Activated CD8-positive, alpha-beta memory T cell treated with anti-CD3 and anti-CD28 coated beads, Interleukin-2, amount 50 U/mL, for 24 hours (primary cell): ENCODE data around the gene DIP2B.
A peak's percentile ranks its signal among the peaks of the same experiment; 100 is the strongest.
"Not testable (repeated sequence)": the region's sequence is repeated elsewhere in the genome, so short reads cannot be mapped to it uniquely, and the experiment has no call there.

Source experiments
- DNase-seq: peaks from one replicate; pipeline ENCODE4 v3.0.0-alpha.2; 2020; ENCODE audit errors: extremely low read depth

Gene DIP2B

DNA sequence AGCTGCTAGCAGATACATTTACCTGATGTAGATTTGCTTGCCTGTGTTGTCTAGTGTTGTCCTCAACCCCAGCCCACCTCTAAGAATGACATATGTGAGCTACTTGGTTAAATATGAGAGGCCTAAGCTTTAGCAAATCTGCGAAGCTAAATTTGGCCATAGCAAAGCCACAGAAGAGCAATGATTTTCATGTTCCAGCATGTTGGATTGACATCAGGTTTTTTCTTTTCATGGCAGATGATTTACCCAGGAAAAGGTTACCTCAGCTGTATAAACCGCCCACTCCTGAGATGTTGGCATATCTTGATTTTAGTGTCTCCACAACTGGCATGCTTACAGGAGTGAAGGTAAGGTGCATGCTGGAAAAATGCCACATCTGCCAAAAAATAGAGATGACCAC is 222.7 kb downstream of the DIP2B start:
- DNase-seq, result no peak

DNA sequence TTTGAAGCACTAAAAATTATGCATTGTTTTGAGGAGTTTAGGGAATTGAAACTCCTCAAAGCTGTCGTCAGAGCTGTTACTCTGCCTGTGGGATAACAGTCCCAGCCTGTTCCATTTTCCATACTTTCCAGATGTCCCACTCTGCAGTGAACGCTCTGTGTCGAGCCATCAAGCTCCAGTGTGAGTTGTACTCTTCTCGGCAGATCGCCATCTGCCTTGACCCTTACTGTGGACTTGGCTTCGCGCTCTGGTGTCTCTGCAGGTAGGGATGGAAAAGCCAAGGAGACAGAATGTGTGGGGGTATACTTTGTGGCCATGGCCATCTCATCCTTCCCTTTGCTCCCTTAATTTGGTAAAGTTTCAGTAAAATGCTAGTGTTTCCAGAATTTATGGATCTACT is 223.6 kb downstream of the DIP2B start:
- no peak for DNase-seq

DNA sequence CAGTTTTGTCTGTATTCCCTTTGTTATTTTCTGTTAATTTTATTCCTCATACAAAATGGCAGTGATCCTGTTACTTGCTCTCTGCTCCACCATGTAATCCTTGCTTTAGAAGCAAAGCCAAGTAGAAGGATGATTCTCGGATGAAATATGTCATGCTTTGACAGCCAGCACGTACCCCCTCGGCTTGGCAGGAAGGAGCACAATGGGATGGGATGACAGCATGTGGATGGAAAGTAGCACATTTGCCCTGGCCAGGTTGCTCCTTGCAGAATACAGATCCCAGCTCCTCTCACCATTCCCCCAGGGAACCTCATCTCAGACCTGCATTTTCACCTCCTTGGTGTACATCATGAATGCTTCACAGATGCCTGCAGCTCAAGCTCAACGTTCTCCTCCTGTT is 224.1 kb downstream of the DIP2B start:
- no peak for DNase-seq

DNA sequence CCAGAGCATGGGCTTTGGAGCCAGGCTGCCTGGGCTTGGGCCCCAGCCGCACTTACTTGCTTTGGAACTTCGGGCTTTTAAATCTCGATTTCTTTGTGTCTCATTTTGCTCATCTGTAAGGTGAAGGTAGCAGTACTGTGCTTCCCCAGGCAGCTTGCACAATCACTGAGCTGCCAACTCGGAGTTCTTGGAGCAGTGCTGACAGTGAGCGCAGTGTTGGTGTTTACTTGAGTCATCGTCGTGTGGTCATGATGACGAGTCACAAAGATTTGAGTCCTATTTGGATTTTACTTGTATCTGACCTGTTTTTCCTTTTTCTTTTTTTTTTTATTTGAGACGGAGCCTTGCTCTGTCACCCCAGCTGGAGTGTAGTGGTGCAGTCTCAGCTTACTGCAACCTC is 227.8 kb downstream of the DIP2B start:
- no peak for DNase-seq

DNA sequence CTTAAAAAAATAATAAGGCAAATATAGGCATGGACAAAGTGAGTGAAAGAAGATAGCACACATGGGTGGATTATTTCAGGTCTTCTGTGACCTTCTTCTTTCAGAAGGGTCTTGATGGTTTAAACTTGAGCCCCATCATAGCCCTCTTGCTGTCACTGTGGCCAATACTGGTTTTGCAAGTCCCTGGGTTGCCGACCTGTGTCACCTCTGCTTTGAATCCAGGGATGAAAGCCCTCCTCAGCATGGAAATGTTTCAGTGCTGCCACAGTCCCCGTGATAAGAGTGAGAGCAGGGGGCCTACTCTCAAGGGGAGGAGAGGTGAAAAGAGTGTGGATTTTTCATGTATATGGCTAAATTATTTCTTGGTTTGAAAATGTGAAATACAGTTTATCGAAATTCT is 228.9 kb downstream of the DIP2B start:
- no peak for DNase-seq

DNA sequence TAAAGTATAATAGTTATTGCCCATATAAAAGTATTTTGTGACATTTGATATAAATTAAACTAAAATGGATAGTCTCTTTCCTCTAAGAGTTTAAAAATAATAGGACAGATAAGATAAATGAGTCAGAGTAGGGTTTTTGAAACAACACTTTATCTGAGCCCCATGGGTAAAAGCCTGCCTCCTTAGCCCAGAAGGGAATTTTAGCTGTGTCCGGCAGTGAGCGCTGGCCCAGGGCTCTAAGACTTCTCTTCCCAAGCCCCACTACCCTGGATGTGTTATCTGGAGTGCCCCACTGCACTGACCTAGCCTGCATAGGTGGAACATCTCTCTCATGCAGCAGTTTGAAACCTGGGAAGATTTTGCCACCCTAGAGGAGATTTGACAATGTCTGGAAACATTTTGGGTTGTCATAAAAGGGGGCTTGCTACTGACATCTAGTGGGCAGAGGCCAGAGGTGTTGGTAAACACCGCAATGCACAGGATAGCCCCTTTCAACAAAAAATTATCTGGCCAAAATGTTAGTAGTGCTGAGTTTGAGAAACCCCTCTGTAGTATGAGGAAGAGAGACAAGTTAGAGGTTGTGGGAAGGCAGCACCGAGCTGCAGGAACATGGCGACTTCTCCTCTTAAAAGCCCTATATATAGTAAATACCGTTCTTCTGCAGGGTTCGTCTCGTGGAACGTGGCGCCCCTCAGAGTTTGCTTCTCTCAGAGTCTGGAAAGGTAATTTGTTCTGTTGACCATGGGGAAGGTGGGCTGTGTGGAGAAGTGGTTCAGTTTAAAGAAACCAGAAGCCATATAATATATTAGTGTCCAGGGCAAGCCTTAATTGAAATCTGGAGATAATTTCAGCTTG is 229.9 kb downstream of the DIP2B start:
- DNase-seq, result no peak

DNA sequence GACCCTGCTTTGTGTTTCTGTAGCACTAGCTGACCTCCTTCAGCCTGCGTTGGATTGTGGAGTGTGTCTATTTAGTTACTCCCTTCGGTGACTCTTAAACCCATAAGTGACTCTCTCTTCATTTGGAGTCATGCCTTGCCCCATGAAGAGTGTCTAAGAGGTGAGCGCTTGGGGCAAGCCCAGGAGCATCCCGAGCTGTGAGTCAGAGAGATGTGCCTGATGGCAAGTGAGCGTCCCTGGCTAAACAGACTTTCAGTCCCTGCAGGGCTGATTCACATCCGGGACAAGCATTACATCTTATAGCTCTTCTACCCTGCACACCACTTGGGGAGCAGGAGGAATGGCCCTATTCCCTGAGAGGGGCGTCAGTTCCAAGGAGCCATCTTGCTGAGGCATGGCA is 234.8 kb downstream of the DIP2B start:
- DNase-seq, result no peak

DNA sequence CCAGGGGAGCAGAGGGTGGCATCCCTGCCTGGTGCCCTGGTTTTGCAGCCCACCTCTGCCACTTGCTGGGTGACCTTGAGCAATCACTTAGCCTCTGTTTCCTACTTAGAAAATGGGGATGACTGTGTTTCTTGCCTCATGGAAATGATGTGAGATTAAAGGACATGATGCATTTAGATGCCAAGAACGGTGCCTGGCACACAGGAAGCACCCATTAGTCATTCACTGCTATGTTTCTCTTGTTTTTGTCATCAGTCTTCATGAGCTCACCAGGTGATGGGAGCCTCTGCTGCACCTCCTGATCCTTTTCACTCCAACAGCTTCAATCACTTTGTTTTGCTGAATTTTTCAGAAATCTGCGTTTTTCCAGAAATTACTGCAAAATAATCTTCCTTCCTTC is 235.5 kb downstream of the DIP2B start:
- DNase-seq, result no peak

DNA sequence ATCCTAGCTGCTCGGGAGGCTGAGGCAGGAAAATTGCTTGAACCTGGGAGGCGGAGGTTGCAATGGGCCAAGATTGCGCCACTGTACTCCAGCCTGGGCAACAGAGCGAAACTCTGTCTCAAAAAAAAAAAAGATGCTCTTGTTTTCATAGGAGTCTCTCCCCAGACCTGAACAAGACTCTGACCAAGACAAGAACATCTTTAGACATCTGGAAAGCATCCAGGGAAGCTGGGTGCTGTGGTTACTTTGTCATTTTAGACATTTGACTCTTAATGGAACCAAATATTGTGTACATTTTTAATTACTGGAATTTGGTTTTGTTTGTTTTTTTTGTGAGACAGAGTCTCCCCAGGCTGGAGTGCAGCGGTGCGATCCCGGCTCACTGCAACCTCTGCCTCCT is 238.0 kb downstream of the DIP2B start:
- no peak for DNase-seq

DNA sequence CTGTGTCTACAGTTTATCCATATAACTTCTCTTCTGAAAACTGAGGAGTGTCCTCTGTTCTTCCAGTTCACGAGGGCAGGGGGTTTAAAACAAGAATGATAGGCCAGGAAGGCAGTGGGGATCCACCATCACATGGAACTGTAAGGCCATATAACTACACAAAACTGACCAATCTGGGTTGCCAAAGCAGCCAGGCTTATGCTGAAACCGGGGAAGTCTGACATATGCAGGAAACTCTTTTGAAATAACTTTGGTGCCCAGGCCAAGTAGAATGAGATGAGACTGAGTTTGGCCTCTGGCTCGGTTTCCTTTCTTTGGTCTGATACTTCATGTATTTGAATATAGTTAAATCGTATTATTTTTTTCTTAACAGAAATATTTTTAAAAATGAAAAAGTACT is 241.1 kb downstream of the DIP2B start:
- DNase-seq, result no peak

DNA sequence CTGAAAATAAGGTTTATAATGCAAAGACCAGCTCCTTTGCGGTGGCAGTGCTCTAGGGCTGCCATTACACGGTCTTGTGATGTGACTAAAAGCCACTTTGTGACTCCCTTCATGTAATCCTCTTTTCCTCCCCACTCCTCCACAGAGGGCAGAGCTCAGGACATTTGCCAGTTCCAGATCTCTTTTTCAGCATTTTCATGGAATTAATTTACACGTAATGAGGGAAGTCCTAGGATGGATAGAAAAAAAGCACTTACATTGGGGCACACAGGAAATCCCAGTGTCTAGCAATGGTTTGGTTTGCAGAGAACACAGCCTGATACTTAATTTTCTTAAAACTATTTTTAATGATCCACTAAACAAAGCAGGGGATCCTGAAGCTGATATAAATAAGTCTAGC is 241.6 kb downstream of the DIP2B start:
- no peak for DNase-seq

DNA sequence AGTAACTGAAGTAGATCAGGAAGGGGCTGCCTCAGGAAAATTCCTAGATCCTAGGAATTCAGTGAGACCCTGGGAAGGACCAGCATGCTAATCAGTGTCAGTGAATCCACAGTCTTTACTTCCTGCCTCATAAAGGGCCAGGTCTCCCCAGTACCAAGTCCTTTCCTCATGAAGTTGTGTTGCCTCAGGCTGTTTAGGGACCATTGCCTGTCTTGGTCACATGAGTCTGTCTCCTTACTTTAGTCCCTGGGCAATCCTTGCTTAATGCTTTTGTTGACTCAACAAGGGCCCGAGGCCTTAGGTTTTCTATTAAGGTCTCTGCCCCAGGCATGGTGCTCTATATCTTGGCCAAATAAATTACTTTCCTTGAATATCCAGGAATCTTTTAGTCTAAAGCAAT is 243.0 kb downstream of the DIP2B start:
- DNase-seq, result no peak

DNA sequence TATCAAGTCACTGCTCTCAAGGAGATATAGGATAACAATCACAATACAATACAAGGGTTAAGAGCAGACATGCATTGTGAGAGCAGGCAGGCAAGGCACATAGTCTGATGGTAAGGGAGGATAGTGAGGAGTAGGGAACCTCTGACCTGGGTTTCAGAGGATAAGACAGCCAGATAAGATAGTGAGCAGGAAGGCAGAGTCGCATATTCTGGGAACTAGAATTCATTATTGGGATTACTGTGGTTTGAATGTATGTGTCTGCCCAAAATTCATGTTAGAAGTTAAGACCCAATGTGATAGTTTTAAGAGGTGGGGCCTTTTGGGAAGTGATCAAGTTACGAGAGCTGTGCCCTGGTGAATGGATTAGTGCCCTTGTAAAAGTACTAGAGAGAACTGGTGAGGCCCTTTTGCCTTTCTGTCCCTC is 244.7 kb downstream of the DIP2B start:
- no peak for DNase-seq

DNA sequence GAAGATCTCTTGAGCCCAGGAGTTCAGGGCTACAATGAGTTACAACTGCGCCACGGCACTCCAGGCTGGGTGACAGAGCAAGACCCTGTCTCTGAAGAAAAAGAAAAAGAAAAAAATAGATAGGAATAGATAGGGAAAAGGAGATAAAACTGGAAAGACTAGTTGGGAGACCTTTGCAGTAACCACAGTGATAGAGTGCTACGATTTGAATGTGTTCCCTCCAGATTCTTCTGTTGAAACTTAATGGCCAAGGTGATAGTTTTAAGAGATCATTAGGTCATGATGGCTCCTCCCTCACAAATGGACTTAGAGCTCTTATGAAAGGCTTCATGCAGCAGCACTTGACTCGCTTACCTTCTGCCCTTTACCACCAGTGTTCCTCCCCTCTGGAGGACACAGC is 245.6 kb downstream of the DIP2B start:
- DNase-seq, result no peak

DNA sequence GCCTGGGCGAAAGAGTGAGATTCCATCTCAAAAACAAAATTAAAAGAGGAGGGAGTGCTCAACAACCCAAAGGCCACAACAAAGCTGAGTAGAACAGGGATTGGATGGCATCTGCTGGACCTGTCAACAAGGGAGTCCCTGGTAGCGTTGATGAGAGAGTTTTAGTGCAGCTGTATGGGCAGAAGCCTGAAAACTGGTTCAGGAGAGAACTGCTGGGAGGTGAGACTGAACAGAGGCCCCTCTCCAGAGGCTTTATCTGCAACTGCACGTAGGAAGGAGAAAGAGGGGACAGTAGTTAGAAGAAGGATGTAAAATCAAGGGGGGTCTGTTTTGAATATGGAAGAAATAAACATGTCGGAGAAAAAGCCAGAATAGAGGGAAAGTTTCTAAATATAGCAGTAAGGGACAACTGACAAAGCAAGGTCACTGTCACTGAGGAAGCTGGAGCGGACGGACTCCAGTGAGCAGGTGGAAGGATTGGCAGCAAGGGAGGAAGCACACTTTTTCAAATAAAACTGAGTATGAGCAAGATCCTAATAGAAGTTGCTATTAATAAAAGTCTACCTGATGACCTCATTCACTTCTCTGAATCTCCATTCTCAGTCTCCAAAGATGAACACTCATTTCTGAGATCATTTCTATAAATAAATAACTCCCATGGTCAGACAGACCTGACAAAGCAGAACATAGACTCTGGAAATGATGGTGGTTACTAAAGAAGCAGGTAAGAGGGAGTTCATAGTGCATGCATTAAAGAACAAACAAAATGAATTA is 247.3 kb downstream of the DIP2B start:
- DNase-seq, result no peak

DNA sequence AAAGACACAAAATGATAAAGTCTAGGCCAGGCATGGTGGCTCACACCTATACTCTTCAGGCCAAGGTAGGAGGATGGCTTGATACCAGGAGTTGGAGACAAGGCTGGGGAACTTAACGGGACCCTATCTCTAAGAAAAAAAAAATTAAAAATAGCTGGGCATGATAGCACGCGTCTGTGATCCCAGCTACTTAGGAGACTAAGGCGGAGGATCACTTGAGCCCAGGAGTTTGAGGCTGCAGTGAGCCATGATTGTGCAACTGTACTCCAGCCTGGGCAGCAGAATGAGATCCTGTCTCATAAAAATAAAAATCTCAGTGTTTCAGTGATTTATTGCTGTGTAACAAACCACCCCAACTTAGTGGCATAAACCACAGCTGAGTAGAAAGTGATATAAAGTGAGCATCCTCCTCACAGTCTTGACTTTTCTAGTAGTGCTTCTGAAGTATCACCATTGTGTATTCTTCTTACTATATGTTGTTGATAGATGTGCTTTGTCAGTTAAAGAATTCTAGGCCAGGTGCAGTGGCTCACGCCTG is 248.5 kb downstream of the DIP2B start:
- no peak for DNase-seq

DNA sequence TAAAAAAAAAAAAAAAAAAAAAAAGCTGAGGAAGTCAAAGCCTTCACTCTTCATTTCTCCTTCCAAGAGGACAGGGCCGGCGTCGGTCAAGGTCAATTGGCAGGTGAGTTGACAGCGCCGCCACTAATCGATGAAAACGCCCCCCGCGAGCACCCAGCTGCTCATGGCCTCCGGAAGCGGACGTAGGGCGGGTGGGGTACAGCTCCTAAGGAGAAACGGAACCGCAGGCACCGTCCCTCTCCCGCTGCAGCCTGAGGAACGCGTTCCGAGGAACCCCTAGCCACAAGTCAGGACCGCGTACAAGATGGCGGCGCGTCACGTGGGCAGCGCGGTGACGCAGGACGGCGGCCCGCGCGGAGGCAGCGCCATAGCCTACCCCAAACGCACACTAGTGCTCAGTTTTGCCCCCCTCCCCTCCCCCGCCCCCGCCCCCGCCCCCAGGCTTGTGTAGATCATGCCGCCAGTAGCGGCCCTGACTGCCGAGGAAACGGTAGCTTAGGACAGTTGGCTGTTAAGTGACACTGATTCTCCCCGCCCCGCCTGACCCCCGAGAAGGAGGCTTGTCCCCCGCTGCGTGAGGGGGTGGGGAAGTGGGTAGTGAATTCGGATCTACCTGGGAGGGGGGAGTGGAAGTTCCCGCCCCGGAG is 259.0 kb downstream of the DIP2B start, which contains the start of gene ATF1:
Gene ATF1 (plus strand): TSS at position 463 of the 647 bp plus-strand sequence. CDS start 16,045 bp downstream, outside the sequence.
- DNase-seq, result peak; percentile 71

DNA sequence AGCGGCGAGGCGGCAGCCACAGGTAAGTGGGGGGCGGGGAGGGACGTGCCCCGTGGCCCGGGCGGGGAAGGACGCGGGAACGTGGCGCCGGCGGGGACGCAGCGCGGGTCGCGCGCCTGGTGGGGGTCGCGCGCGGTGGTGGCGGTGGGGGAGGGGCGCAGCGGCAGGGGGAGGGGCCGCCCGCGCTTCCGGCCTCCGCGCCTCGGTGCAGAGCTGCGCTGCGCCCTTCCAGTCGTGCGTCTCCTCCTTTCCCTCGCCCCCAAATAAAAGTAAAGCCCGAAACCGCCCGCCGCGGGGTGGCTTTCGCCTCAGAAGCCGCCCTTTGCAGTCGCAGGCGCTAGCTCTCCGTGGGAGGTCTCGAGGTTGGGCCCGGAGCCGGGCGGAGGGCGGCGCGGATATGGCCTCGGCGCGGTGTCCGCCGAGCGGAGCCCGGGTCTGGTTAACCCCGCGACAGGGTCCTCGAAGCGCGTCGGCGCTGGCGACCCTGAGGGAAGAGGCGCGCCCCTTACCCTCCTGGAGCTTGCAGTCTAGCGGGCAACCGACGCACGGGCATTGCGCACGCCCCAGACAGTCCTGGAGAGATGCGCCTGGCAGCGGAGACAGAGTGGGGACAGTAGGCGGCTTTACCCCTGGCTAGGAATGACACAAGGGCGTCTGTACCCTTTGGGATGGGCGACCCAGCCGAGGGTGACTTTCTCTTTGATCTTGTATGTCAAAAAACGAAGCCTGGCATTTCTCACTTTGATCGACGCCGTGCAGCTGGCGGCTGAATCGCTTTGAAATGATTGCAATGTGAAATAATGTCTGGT is 259.7 kb downstream of the DIP2B start:
- DNase-seq, result peak; percentile 45

DNA sequence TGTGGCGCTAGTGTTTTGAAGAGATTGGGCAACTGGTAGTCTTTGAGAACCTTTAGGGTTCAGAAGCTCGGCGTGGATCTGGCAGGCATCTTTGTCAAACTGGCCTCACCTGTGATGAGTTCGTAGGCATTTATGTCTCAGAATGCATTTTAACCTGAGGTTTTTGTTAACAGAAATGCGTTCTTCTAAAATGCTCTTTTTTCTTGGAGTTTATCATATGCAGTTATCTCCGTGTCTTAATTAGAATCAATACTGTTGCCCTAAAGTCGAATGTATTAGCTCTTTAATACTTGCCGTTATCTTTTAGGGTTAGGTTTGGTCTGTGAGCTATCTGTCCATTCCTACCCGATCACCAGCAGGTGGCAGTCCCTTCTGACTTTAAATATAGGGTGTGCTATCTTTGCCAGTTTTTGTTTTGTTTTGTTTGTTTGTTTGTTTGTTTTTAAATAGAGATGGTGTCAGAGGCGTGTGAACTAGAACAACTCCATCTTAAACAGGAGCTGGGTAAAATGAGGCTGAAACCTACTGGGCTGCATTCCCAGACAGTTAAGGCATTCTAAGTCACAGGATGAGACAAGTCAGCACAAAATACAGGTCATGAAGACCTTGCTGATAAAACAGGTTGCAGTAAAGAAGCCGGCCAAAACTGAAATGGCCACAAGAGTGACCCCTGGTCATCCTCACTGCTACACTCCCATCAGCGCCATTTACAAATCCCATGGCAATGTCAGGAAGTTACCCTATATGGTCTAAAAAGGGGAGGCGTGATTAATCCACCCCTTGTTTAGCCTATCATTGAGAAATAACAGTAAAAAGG is 260.5 kb downstream of the DIP2B start:
- no peak for DNase-seq

DNA sequence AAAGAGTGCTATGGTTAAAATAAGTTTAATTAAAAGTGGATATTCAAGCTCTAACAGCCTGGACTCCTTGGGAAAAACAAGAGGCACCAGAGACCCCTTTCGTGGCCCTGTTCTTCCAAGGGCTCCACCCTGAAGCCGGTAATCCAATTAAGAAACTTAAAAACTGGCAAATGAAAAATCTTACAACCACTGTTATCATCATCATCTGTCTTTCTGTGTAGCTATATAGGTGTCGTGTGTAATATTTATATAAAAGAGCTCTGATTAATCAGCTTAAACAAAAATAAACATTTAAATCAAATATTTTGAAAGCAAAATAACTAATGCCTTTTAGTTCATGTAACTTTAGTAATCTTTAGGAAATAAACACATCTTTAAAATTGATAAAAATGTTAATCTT is 263.6 kb downstream of the DIP2B start:
- no peak for DNase-seq

DNA sequence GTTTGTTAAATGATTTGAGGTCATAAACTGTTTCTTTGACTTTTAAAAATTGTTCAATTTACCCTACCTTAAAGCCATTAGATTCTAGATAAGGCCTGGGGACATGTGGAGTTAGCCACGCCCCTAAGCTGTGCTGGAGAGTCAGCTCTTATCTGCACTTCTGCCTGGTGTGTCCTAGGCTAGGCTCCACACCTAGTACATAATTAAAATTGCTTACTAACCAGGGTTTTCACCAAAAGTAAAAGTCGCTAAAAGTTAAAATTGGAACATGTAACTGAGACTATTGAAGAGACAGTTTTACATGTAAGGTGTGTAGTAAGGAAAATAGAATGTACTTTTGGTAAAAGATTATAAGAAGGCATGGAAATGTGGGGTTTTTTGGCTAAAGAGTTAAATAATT is 264.0 kb downstream of the DIP2B start:
- not testable (repeated sequence) for DNase-seq
